HG03039 (cell line): ENCODE measurements around the gene DDX18.
"Not testable (repeated sequence)": the region's sequence is repeated elsewhere in the genome, so short reads cannot be mapped to it uniquely, and the experiment has no call there.

ENCODE experiments used
- ATAC-seq: cut with Tn5 transposase; IDR thresholded peaks from one replicate; pipeline ENCODE4 v1.9.1; 2021; ENCODE audit warnings: mild to moderate bottlenecking, moderate library complexity; ENCODE audit not compliant: unreplicated experiment

Gene DDX18

GRCh38 chr2:117814417-117815264, at the start of gene DDX18:
TSS of gene DDX18 (plus strand) at chr2:117814691. CDS start at chr2:117814778, 87 bp downstream.
- peak; percentile 97 for ATAC-seq

GRCh38 chr2:117770730-117771129, 43.8 kb upstream of the DDX18 start:
- ATAC-seq, result no peak

DNA sequence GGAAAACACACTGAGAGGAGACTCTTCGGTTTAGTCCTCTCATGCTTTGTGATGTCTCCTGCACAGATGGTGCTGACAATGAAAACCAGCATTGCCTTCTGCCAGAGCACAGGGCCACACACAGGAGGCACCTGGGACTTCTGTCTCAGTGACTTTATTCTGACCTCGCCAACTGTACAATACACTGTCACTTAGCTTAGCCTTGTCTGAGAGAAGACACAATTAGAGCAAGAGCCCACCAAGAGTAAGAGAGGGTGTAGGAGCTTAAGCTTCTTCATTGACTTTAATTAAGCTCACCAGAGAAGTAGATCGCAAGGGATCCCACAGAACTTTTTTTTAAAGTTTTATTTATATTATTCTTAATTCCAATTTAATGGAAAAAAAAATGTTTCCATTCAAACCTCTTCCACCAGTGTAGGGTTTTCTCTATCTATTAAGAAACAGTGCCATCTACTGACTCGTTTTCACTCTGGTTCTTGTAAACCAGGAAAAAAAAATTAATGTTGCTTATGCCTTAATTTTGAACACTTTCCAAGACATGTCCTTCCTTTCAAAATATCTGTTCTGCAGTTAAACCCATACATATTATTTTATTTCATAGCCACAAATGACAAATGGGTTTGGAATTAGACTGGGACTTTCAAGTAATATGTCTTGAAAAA, 42.4 kb upstream of the DDX18 start:
- no peak for ATAC-seq

DNA sequence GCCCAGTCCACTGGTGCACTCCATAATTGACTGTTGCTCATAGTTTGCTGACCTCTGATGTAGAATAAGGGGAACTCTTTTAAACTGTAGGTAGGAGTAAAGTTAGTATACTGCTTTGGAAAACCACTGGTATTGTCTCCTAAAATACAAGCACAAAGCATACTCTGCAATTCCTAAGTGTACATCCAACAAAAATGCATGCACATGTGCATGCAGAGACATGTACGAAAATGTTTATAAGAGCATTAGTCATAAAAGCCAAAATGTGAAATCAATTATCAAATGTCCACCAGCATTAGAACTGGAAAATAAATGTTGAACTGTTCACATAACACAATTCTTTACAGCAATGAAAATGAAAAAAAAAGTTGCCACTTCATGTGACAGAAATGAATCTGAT, 39.8 kb upstream of the DDX18 start:
- ATAC-seq, result no peak

GRCh38 chr2:117775703-117776219, 38.7 kb upstream of the DDX18 start:
- ATAC-seq, result no peak

DNA sequence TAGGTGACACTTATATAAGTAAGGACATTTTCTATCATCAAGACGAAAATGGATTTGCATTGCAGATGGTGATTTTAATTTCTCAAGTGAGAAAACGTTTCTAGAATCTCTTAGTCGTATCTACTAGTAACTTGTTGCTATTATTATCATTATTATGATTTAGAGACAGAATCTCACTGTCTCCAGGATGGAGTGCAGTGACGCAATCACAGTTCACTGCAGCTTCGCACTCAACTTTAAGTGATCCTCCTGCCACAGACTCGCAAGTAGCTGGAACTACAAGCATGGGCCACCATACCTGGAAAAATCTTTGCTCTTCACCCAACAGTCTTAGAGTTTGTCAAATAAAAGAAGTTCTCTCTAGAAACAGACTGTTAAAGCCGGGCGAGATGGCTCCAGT, 37.6 kb upstream of the DDX18 start:
- ATAC-seq, result no peak

GRCh38 chr2:117785740-117786139, 28.8 kb upstream of the DDX18 start:
- no peak for ATAC-seq

DNA sequence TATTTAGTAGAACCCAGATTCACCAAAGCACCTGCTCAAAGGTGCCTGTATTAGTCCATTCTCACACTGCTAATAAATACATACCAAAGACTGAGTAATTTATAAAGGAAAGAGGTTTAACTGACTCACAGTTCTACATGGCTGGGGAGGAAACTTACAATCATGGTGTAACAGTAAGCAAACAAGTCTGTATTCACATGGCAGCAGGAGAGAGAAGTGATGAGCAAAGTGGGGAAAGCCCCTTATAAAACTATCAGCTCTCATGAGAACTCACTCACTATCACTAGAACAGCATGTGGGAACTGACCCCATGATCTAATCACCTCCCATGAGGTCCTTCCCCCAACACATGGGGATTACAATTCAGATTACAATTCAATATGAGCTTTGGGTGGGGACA, 28.0 kb upstream of the DDX18 start:
- ATAC-seq, result no peak

DNA sequence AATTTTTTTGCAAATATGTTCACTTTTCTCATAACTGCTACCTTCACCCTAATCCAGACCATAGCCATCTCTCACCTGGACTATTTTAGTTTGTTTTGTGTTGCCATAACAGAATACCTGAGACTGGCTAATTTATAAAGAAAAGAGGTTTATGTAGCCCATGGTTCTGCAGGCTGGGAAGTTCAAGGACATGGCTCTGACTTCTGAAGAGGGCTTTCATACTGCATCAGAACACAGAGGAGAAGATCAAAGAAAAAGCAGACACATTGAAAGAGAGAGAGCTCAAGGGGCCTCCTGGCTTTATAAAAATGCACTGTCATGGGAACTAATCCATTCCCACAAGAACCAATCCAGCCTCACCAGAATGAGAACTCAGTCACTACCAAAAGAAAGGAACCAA, 25.0 kb upstream of the DDX18 start:
- no peak for ATAC-seq

- ATAC-seq, result no peak
Observed at GRCh38 chr2:117794668-117795067, 19.8 kb upstream of the DDX18 start.

GRCh38 chr2:117801826-117802225, 12.7 kb upstream of the DDX18 start:
- no peak for ATAC-seq

- not testable (repeated sequence) for ATAC-seq
Observed at GRCh38 chr2:117803644-117804325, 10.7 kb upstream of the DDX18 start.

DNA sequence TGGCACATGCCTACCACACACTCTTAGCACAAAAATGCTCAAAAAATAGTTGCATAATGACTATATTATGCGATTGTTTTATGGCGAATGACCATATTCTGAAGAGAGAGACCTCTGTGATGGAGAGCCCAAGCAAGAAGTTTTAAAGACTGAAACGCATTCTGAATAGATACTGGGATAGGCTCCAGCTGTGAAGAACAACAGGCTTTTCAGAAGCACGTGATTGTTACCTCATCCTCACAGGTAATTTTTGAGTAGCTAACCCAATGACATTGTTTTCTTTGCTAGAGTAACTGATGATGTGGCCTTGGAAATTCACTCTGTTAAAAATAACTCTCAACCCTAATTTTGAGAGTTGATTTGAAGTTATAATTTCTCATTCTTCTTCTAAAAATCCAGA, 2.0 kb upstream of the DDX18 start:
- no peak for ATAC-seq

DNA sequence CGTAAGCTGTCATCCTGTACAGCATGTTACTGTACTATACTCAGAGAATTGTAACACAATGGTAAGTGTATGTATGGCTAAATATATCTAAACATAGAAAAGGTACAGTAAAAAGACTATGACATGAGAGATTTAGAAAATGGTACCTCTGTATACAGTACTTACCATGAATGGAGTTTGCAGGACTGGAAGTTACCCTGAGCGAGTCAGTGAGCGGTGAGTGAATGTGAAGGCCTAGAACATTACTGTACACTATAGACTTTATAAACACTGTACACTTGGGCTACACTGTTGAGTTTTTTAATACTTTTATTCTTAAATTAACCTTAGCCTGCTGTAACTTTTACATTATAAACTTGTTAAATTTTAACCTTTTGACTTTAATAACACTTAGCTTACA, 1.5 kb downstream of the DDX18 start:
- ATAC-seq, result no peak

GRCh38 chr2:117818921-117819320, 4.4 kb downstream of the DDX18 start:
- ATAC-seq, result no peak

DNA sequence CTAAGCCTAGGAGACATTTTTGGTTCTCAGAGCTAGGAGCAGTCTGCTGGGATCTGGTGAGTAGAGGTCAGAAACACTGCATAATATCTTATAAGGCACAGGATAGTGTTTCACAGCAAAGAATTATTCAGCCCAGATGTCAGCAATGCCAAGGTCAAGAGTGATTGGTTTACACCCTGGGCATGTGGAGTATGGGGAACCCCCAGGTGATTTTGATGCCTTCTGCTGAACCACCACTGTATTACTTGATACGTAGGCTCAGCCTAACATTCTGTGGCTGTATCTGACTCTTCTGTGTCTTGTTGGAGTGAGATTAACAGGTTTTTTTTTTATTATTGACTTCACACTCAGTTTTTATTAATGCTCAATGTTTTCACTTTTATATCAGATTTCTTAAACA, 6.0 kb downstream of the DDX18 start:
- ATAC-seq, result peak; percentile 85

GRCh38 chr2:117825437-117825836, 10.9 kb downstream of the DDX18 start:
- ATAC-seq, result no peak

DNA sequence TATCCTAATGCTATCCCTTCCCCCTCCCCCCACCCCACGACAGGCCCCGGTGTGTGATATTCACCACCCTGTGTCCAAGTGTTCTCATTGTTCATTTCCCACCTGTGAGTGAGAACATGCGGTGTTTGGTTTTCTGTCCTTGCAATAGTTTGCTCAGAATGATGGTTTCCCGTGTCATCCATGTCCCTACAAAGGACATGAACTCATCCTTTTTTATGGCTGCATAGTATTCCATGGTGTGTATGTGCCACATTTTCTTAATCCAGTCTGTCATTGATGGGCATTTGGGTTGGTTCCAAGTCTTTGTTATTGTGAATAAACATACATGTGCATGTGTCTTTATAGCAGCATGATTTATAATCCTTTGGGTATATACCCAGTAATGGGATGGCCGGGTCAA, 13.0 kb downstream of the DDX18 start:
- not testable (repeated sequence) for ATAC-seq

DNA sequence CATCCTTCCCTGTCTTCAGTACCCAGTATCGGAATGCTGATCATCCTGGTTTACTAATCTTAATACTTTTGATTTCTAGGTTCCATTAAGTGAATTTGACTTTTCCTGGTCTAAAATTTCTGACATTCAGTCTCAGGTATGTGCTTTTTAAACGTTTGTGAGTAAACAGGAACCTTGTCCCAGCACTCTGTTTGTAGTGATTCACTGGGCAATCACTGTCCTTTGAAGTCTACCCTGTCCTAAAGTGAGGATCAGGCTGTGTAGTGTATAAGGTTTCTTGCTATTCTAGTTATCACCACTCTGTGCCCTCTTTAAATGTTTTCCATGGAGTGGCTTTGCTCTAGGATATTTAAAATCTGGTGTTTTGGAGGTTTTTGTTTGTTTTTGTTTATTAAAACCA, 14.4 kb downstream of the DDX18 start:
- no peak for ATAC-seq

DNA sequence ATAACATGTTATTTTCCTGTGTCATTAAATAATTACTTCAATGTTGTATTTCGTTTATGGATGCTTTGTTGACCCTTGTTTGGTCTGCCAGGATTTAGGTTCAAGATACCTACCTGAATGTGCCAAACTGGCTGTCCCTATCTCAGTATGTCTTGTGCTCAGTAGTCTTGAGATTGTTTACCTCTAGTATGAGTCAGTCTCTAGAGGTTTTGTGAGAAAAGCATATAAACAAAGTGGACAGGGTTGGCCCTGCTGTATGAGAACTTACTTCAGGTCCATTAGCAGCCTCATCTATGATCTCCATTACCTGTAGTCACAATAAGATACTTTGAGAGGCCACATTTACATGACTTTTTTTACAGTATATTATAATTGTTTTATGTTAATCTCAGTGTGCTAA, 17.8 kb downstream of the DDX18 start:
- ATAC-seq, result no peak

DNA sequence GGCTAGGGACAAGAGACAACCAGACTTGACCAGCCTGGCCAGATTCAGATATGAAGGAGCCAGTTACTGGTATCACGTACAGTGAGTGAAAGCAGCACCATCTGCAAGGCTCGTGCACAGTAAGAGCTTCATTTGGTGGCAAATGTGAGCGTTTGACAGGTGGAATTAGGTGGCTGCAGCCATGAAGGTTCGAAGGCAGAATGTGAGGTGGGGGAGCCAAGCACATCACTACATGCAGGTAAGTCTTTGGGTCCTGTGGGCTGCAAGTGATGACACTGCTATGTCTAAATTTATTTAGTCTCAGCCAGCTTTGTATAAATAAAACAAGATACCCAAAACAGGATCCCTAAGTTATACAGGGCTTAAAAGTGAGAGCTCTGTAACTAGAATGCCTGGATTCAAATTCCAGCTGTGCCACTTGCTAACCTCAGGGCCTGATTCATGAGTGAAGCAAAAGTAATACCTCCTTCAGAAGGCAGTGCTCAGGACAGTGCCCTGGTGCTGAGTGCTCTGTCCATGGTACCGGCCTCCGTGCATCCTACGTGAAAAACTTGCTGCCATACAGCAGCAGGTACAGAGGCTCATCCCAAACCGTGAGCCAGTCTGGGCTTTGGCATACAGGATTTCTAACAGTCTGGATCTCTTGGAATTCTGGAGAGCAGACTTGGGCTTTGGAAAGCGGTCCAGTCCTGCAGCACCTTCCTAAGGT, 18.6 kb downstream of the DDX18 start:
- no peak for ATAC-seq
